K562 (cell line): Measurements from ENCODE around the gene PTPRE. TPM values are rescaled to one million over a fixed set of nuclear protein-coding genes. Genes with fewer than 3 reads are reported as not detected.
A peak's percentile ranks its signal among the peaks of the same experiment; 100 is the strongest.

ENCODE experiments used
- ATAC-seq: fragments of 200-7000 bp; cut with Tn5 transposase; 3 replicates; pipeline ENCODE4 v1.9.1; 2020; ENCODE audit warnings: moderate library complexity
- BruUV-seq: library from RNA; stranded (reverse); fragments of 400-500 nt; replicated peaks from 2 replicates; lab custom pipeline; 2021; lab: Mats Ljungman, UMichigan
- CTCF ChIA-PET: fragments of 300-600 bp; formaldehyde crosslinking; extraction: SDS; loops from one replicate; lab custom pipeline; 2021; ENCODE audit warnings: low intra/inter-chr PET ratio; lab: Yijun Ruan, JAX
- POLR2A ChIA-PET: fragments of 300-600, 350-650 bp; sonication (Branson Sonifier 250); formaldehyde crosslinking; extraction: SDS; loops from one replicate; lab custom pipeline; 2021; ENCODE audit warnings: antibody characterized with exemption, inconsistent platforms; lab: Yijun Ruan, JAX
- DNase-seq, 4 experiments: peaks; one replicate each; pipeline versions ENCODE4 v3.0.0 to v3.0.0-alpha.2; 2011 to 2018; ENCODE audit warnings: low spot score in 3 of 4, mixed read lengths in 3 of 4; ENCODE audit errors: extremely low read depth in 1 of 4
- FAIRE-seq: peaks from 2 replicates; lab custom pipeline; 2011; peaks lifted over from hg19 to GRCh38; lab: Jason Lieb, UNC
- H2AFZ ChIP-seq: 2 replicates; pipeline ENCODE4 v1.6.0; 2011; ENCODE audit warnings: low read depth, low read length, control low read depth, inconsistent platforms
- H3K27ac ChIP-seq: fragments of 200-600 bp; 3 replicates; pipeline ENCODE4 v1.8.0; 2011; ENCODE audit warnings: low read depth, mild to moderate bottlenecking, control low read depth, inconsistent platforms, low read length, moderate library complexity, mixed read lengths; ENCODE audit errors: extremely low read depth
- H3K27me3 ChIP-seq, 2 experiments: fragments of 300-600 bp in 1 of 2; 2 replicates in 1 of 2; 3 replicates in 1 of 2; pipeline versions ENCODE4 v1.6.0 to v1.8.0; 2011; ENCODE audit warnings: inconsistent platforms in 2 of 2, low read length in 2 of 2, mild to moderate bottlenecking in 1 of 2, mixed read lengths in 1 of 2, moderate library complexity in 1 of 2; ENCODE audit not compliant: control insufficient read depth in 2 of 2, insufficient read depth in 2 of 2
- H3K36me3 ChIP-seq: fragments of 300-600 bp; 3 replicates; pipeline ENCODE4 v1.8.0; 2011; ENCODE audit warnings: mild to moderate bottlenecking, low read length, inconsistent platforms; ENCODE audit not compliant: control insufficient read depth, insufficient read depth
- H3K4me1 ChIP-seq, 2 experiments: fragments of 200-600 bp in 1 of 2; replicated peaks in 1 of 2; 2 replicates in 1 of 2; 3 replicates in 1 of 2; pipeline versions ENCODE4 v1.5.1 to v1.8.0; 2011; ENCODE audit warnings: inconsistent platforms in 2 of 2, low read length in 2 of 2, mild to moderate bottlenecking in 1 of 2, mixed read lengths in 1 of 2, moderate library complexity in 1 of 2; ENCODE audit not compliant: control insufficient read depth in 2 of 2, insufficient read depth in 2 of 2
- H3K4me2 ChIP-seq: 2 replicates; pipeline ENCODE4 v1.6.1; 2011; ENCODE audit warnings: low read length, control low read depth, inconsistent platforms, mixed read lengths; ENCODE audit not compliant: insufficient read depth
- H3K4me3 ChIP-seq: fragments of 200-600 bp; sonication (generic), shearing (Covaris generic); 2 replicates; pipeline ENCODE4 v1.5.1; 2016; ENCODE audit warnings: control low read depth, inconsistent platforms
- H3K79me2 ChIP-seq: fragments of 200-600 bp; 3 replicates; pipeline ENCODE4 v1.8.0; 2011; ENCODE audit warnings: low read length, inconsistent platforms; ENCODE audit not compliant: control insufficient read depth, insufficient read depth
- H3K9ac ChIP-seq, 2 experiments: 2 replicates each; pipeline versions ENCODE4 v1.6.0 to v1.6.1; 2011; ENCODE audit warnings: low read depth in 2 of 2, low read length in 2 of 2, control low read depth in 1 of 2, inconsistent platforms in 1 of 2, mild to moderate bottlenecking in 1 of 2, mixed read lengths in 1 of 2; ENCODE audit not compliant: insufficient read depth in 1 of 2
- H3K9me1 ChIP-seq: one replicate; pipeline ENCODE4 v1.6.0; 2011; ENCODE audit warnings: inconsistent platforms, mild to moderate bottlenecking, low read length, moderate library complexity; ENCODE audit not compliant: control insufficient read depth, insufficient read depth
- H3K9me3 ChIP-seq: replicated peaks from 2 replicates; pipeline ENCODE4 v1.5.1; 2011; ENCODE audit warnings: low read depth, low read length, inconsistent platforms; ENCODE audit not compliant: control insufficient read depth, insufficient read depth
- H4K20me1 ChIP-seq: replicated peaks from 2 replicates; pipeline ENCODE4 v1.6.1; 2011; ENCODE audit warnings: low read length, inconsistent platforms, mixed read lengths; ENCODE audit not compliant: control insufficient read depth, insufficient read depth
- MECOM ChIP-seq: fragments of 250-450 bp; sonication (Bioruptor Pico); IDR thresholded peaks from 2 replicates; pipeline ENCODE4 v1.8.0; 2022; ENCODE audit warnings: inconsistent platforms
- NFIC ChIP-seq: fragments of 450-650 bp; IDR thresholded peaks from 2 replicates; pipeline ENCODE4 v1.6.1; 2017; ENCODE audit warnings: mild to moderate bottlenecking, inconsistent platforms
- NFIX ChIP-seq: fragments of 250-450 bp; sonication (Bioruptor Pico); IDR thresholded peaks from 2 replicates; pipeline ENCODE4 v1.4.0; 2020; ENCODE audit warnings: low read depth, mild to moderate bottlenecking, moderate library complexity
- RAD21 ChIP-seq, 2 experiments: fragments of 250-450 bp in 1 of 2; fragments of 450-650 bp in 1 of 2; sonication (Bioruptor Pico) in 1 of 2; formaldehyde crosslinking in 1 of 2; IDR thresholded peaks in 1 of 2; conservative IDR thresholded peaks in 1 of 2; 2 replicates each; pipeline versions ENCODE4 v1.4.0 to v1.8.0; 2020 to 2022; ENCODE audit warnings: mild to moderate bottlenecking in 2 of 2, moderate library complexity in 1 of 2
- RCOR1 ChIP-seq, 2 experiments: IDR thresholded peaks; 2 replicates each; pipeline ENCODE4 v1.6.1; 2012; ENCODE audit warnings: low read depth in 2 of 2, low read length in 2 of 2, borderline replicate concordance in 1 of 2, improper control_type of control experiment in 1 of 2
- TRIM24 ChIP-seq, 2 experiments: fragments of 450-650 bp; IDR thresholded peaks; 2 replicates each; pipeline ENCODE4 v1.6.1; 2016
- ZNF143 ChIP-seq: sonication (generic); formaldehyde crosslinking; IDR thresholded peaks from 2 replicates; pipeline ENCODE4 v1.9.0; 2022; ENCODE audit warnings: mild to moderate bottlenecking, missing genetic modification reagents
- ZNF146 ChIP-seq: IDR thresholded peaks from one replicate; pipeline ENCODE4 v1.6.1; 2018; ENCODE audit warnings: missing compliant biosample characterization; ENCODE audit not compliant: unreplicated experiment
- ZNF282 ChIP-seq: sonication (generic); formaldehyde crosslinking; IDR thresholded peaks from 2 replicates; pipeline ENCODE4 v1.8.1; 2023; ENCODE audit warnings: missing genetic modification reagents
- WGBS: fragments of 100-300 bp; shearing (Covaris generic); methylation state at CpG from one replicate; pipeline ENCODE4 v1.1.6; 2016; ENCODE audit warnings: low coverage, mixed read lengths; ENCODE audit not compliant: insufficient coverage; ENCODE audit errors: missing lambda C conversion rate; 5-methylcytosine and 5-hydroxymethylcytosine counted together
- in situ Hi-C: fragments of 300-500 bp; cut with MboI; formaldehyde crosslinking; loops from 4 replicates; pipeline ENCODE4 v1.15.0; 2018; ENCODE audit warnings: inconsistent platforms, mixed read lengths
- intact Hi-C: fragments of 100-400 bp; cut with micrococcal nuclease; formaldehyde crosslinking; loops from 2 replicates; pipeline ENCODE4 v1.14.2; 2022
- polyA plus RNA-seq, 8 experiments: library from polyadenylated mRNA; depleted of rRNA in 4 of 8; stranded (reverse) in 5 of 8; unstranded in 3 of 8; fragments of >200 nt; fragmentation: Nextera tagmentation in 2 of 8; fragmentation: Illumina TruSeq in 1 of 8; extraction: Ambion mirVana in 2 of 8; extraction: Trizol in 1 of 8; gene quantifications; 2 replicates each; pipeline versions ENCODE4 v1.2.1 to v1.2.3, GENCODE V29; 2011 to 2014; ENCODE audit warnings: inconsistent platforms in 1 of 8, missing spikeins in 1 of 8
- total RNA-seq, 7 experiments: library from RNA; depleted of rRNA in 6 of 7; stranded (reverse); fragments of >200 nt in 6 of 7; fragmentation: Illumina TruSeq in 2 of 7; extraction: Trizol in 2 of 7; gene quantifications; 2 replicates each; pipeline versions ENCODE4 v1.2.1 to v1.2.3, GENCODE V29; 2011 to 2021; ENCODE audit warnings: low replicate concordance in 1 of 7
- TF ChIP-seq, protein P1 (sequence below): fragments of 200-800 bp; sonication (Bioruptor generic); IDR thresholded peaks from 2 replicates; pipeline ENCODE4 v1.6.1; 2016; ENCODE audit warnings: missing genetic modification characterization, missing compliant biosample characterization
- TF ChIP-seq, protein P2 (sequence below): IDR thresholded peaks from 2 replicates; pipeline ENCODE4 v1.6.1; 2016; ENCODE audit warnings: missing genetic modification characterization, missing compliant biosample characterization

Gene PTPRE
- total and polyA plus RNA-seq, 9 of the 15 experiments (the other 6 are each of a cell fraction or from before 2014, with no cell fraction given), result 0.01 to 0.13 (median 0.04) TPM; not detected in 4

DNA sequence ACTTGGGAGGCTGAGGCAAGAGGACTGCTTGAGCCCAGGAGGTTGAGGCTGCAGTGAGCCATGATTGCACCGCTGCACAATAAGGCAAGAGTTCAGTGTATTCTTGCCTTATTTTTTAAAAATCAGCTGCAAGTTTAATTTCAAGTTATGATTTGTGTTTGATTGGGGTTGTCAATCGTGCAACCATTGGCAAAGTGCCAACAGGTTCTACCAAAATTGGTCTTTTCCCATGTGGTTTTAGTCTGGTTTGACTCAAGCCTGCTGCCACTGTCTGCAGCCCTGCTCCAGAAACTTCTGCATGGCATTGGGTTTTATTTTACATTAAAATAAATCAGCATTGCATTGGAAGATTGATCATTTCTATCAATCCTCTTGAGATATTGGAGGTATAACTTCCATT lies 72.7 kb downstream of the PTPRE start (continued):
- TF ChIP-seq, protein P1, sequence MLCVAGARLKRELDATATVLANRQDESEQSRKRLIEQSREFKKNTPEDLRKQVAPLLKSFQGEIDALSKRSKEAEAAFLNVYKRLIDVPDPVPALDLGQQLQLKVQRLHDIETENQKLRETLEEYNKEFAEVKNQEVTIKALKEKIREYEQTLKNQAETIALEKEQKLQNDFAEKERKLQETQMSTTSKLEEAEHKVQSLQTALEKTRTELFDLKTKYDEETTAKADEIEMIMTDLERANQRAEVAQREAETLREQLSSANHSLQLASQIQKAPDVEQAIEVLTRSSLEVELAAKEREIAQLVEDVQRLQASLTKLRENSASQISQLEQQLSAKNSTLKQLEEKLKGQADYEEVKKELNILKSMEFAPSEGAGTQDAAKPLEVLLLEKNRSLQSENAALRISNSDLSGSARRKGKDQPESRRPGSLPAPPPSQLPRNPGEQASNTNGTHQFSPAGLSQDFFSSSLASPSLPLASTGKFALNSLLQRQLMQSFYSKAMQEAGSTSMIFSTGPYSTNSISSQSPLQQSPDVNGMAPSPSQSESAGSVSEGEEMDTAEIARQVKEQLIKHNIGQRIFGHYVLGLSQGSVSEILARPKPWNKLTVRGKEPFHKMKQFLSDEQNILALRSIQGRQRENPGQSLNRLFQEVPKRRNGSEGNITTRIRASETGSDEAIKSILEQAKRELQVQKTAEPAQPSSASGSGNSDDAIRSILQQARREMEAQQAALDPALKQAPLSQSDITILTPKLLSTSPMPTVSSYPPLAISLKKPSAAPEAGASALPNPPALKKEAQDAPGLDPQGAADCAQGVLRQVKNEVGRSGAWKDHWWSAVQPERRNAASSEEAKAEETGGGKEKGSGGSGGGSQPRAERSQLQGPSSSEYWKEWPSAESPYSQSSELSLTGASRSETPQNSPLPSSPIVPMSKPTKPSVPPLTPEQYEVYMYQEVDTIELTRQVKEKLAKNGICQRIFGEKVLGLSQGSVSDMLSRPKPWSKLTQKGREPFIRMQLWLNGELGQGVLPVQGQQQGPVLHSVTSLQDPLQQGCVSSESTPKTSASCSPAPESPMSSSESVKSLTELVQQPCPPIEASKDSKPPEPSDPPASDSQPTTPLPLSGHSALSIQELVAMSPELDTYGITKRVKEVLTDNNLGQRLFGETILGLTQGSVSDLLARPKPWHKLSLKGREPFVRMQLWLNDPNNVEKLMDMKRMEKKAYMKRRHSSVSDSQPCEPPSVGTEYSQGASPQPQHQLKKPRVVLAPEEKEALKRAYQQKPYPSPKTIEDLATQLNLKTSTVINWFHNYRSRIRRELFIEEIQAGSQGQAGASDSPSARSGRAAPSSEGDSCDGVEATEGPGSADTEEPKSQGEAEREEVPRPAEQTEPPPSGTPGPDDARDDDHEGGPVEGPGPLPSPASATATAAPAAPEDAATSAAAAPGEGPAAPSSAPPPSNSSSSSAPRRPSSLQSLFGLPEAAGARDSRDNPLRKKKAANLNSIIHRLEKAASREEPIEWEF (CRISPR knock-in tag), result no peak
- TF ChIP-seq MECOM (CRISPR knock-in tag) (no peak), NFIC (peak; percentile 71), ZNF282 (CRISPR knock-in tag) (no peak), ZNF143 (CRISPR knock-in tag) (no peak), NFIX (CRISPR knock-in tag) (peak; percentile 68)

DNA sequence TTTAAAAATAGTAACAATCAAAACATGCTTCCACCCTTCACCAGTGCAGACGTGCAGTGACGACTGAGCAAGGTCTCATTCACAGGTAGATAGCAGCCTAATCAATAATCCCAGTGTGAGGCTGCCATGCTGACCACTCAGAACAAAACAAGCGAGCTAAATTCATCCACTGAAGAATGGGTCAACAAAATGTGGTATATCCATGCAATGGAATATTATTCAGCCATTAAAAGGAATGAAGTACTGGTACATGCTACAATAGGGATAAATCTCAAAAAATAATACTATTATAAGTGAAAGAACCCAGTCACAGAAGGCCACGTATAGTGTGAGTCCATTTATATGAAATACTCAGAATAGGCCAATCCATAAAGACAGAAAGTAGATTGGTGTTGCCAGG lies 74.0 kb downstream of the PTPRE start:
- Histone ChIP-seq H3K4me1 (no peaks in the 10 kb centered on the region; a peak in 1 of 5 replicates), H3K4me2 (no peak overlapping the region), H3K79me2 (no peaks in the 10 kb centered on the region), H3K27ac (no peak overlapping the region), H3K4me3 (no peak overlapping the region), H2AFZ (no peak overlapping the region), H3K36me3 (no peaks in the 10 kb centered on the region), H3K27me3 (no peaks in the 10 kb centered on the region), H3K9ac (no peak overlapping the region), H3K9me1 (no peaks in the 10 kb centered on the region), H3K9me3 (no peaks in the 10 kb centered on the region), H4K20me1 (no peaks in the 10 kb centered on the region)
- WGBS, result 0% methylated on average over 4 of the region's 4 CpGs
- DNase-seq, result no peak
- POLR2A ChIA-PET, result no interaction called here
- in situ Hi-C loops, result no loop called here
- TF ChIP-seq, protein P2, sequence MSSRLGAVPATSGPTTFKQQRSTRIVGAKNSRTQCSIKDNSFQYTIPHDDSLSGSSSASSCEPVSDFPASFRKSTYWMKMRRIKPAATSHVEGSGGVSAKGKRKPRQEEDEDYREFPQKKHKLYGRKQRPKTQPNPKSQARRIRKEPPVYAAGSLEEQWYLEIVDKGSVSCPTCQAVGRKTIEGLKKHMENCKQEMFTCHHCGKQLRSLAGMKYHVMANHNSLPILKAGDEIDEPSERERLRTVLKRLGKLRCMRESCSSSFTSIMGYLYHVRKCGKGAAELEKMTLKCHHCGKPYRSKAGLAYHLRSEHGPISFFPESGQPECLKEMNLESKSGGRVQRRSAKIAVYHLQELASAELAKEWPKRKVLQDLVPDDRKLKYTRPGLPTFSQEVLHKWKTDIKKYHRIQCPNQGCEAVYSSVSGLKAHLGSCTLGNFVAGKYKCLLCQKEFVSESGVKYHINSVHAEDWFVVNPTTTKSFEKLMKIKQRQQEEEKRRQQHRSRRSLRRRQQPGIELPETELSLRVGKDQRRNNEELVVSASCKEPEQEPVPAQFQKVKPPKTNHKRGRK, result no peak
- TF ChIP-seq RAD21 (CRISPR knock-in tag; conservative IDR thresholded peaks at IDR 0.05 in 1 of 2, IDR thresholded peaks at IDR 0.05 in 1 of 2), result no peak
- TF ChIP-seq TRIM24 (IDR thresholded peaks at IDR 0.05), result no peak
- no peak for TF ChIP-seq RCOR1 (IDR thresholded peaks at IDR 0.05; ENCODE audit: borderline replicate concordance in 1 of 2, low read depth in 2 of 2, low read length in 2 of 2)
- TF ChIP-seq ZNF146 (CRISPR knock-in tag), result peak; percentile 13
- no peak for FAIRE-seq
- BruUV-seq, result no TSS peak
- CTCF ChIA-PET, result no interaction called here
- ATAC-seq, result no peak
- intact Hi-C loops, result no loop called here
